ENCODE measurements around the gene PMVK.

The PMVK gene

GRCh38 chr1:154951901-154952657 is 15.6 kb upstream of the PMVK start:
- no peak for DNase-seq (ENCODE audit: low read depth, low spot score)

GRCh38 chr1:154948079-154948478 is 11.6 kb upstream of the PMVK start:
- no peak for DNase-seq (ENCODE audit: low read depth, low spot score)

- no peak for DNase-seq (ENCODE audit: low read depth, low spot score)
Measured at GRCh38 chr1:154945962-154946850, 9.7 kb upstream of the PMVK start.

- DNase-seq (ENCODE audit: low read depth, low spot score): no peak
Measured at GRCh38 chr1:154945160-154945961, 8.8 kb upstream of the PMVK start.

- DNase-seq (ENCODE audit: low read depth, low spot score): no peak
Measured at GRCh38 chr1:154944401-154945159, 8.1 kb upstream of the PMVK start.

GRCh38 chr1:154943649-154944400 is 7.3 kb upstream of the PMVK start:
- DNase-seq (ENCODE audit: low read depth, low spot score): no peak

- DNase-seq (ENCODE audit: low read depth, low spot score): no peak
Measured at GRCh38 chr1:154941333-154942013, 5.0 kb upstream of the PMVK start.

- no peak for DNase-seq (ENCODE audit: low read depth, low spot score)
Measured at GRCh38 chr1:154940651-154941194, 4.2 kb upstream of the PMVK start.

GRCh38 chr1:154940213-154940560 is 3.7 kb upstream of the PMVK start:
- DNase-seq (ENCODE audit: low read depth, low spot score): no peak

GRCh38 chr1:154938604-154939399 is 2.3 kb upstream of the PMVK start:
- no peak for DNase-seq (ENCODE audit: low read depth, low spot score)

- DNase-seq (ENCODE audit: low read depth, low spot score): no peak
Measured at GRCh38 chr1:154937988-154938386, 1.5 kb upstream of the PMVK start.

GRCh38 chr1:154937085-154937987 is 817 bp upstream of the PMVK start:
- DNase-seq (ENCODE audit: low read depth, low spot score): peak; percentile 95

GRCh38 chr1:154935749-154936554 is 567 bp downstream of the PMVK start:
- DNase-seq (ENCODE audit: low read depth, low spot score): no peak

GRCh38 chr1:154934358-154934948 is 2.1 kb downstream of the PMVK start:
- DNase-seq (ENCODE audit: low read depth, low spot score): no peak

- no peak for DNase-seq (ENCODE audit: low read depth, low spot score)
Measured at GRCh38 chr1:154931940-154932487, 4.5 kb downstream of the PMVK start.

- DNase-seq (ENCODE audit: low read depth, low spot score): no peak
Measured at GRCh38 chr1:154926201-154926600, 10.3 kb downstream of the PMVK start.
